HCT116 (cell line): ENCODE data around the gene GTF3C5. TPM values are rescaled to one million over a fixed set of nuclear protein-coding genes. Genes with fewer than 3 reads are reported as not detected.
A peak's percentile ranks its signal among the peaks of the same experiment; 100 is the strongest.

Experiments used
- ATAC-seq: fragments of 200-7000 bp; cut with Tn5 transposase; 2 replicates; pipeline ENCODE4 v1.9.1; 2020; ENCODE audit warnings: mild to moderate bottlenecking, moderate library complexity
- BruUV-seq: library from RNA; stranded (reverse); fragments of 400-500 nt; replicated peaks from 2 replicates; lab custom pipeline; 2021; lab: Mats Ljungman, UMichigan
- CTCF ChIA-PET: fragments of 300-600 bp; sonication (Branson Sonifier 250); formaldehyde crosslinking; loops from one replicate; lab custom pipeline; 2021; ENCODE audit warnings: antibody characterized with exemption; lab: Charles Lee
- POLR2A ChIA-PET: fragments of 300-600, 350-600 bp; sonication (Branson Sonifier 250); formaldehyde crosslinking; loops from one replicate; lab custom pipeline; 2021; ENCODE audit warnings: antibody characterized with exemption; lab: Charles Lee
- RAD21 ChIA-PET, 2 experiments: fragments of 300-600 bp; sonication (Branson Sonifier 250); formaldehyde crosslinking; loops; one replicate each; lab custom pipeline; 2023; ENCODE audit warnings: low total read pairs in 2 of 2; ENCODE audit not compliant: uncharacterized antibody in 2 of 2, unreplicated experiment in 2 of 2, low non-redundant PET in 1 of 2; lab: Charles Lee
- DNase-seq: peaks from one replicate; pipeline ENCODE4 v3.0.0-alpha.2; 2010; ENCODE audit warnings: low read depth, low spot score
- H2AFZ ChIP-seq: fragments of 200-600 bp; shearing (Covaris generic), sonication (generic); 2 replicates; pipeline ENCODE4 v1.6.1; 2017; ENCODE audit warnings: low read depth, mixed run types, mixed read lengths, antibody characterized with exemption, low read length; ENCODE audit not compliant: poor library complexity, severe bottlenecking
- H3K27ac ChIP-seq: 2 replicates; pipeline ENCODE4 v1.5.1; 2012; ENCODE audit warnings: low read depth, low read length
- H3K27me3 ChIP-seq: fragments of 200-600 bp; sonication (generic); 2 replicates; pipeline ENCODE4 v1.6.1; 2016; ENCODE audit warnings: mixed run types, low read length, mixed read lengths; ENCODE audit not compliant: insufficient read depth
- H3K36me3 ChIP-seq, 2 experiments: fragments of 200-500 bp in 1 of 2; fragments of 200-600 bp in 1 of 2; sonication (Bioruptor generic) in 1 of 2; sonication (generic) in 1 of 2; 2 replicates each; pipeline versions ENCODE4 v1.5.1 to v1.6.1; 2014 to 2016; ENCODE audit warnings: low read length in 2 of 2, inconsistent platforms in 1 of 2, mixed read lengths in 1 of 2, mixed run types in 1 of 2; ENCODE audit not compliant: insufficient read depth in 2 of 2, control insufficient read depth in 1 of 2
- H3K4me1 ChIP-seq, 2 experiments: fragments of 200-600 bp in 1 of 2; sonication (generic) in 1 of 2; 2 replicates each; pipeline versions ENCODE4 v1.5.1 to v1.6.1; 2012 to 2017; ENCODE audit warnings: low read length in 2 of 2, inconsistent platforms in 1 of 2, mild to moderate bottlenecking in 1 of 2, mixed read lengths in 1 of 2, mixed run types in 1 of 2, moderate library complexity in 1 of 2; ENCODE audit not compliant: insufficient read depth in 2 of 2, control insufficient read depth in 1 of 2
- H3K4me2 ChIP-seq: fragments of 200-600 bp; sonication (generic); 2 replicates; pipeline ENCODE4 v1.6.1; 2017; ENCODE audit warnings: mixed run types, low read length, mixed read lengths
- H3K4me3 ChIP-seq, 2 experiments: fragments of 200-600 bp in 1 of 2; sonication (generic) in 1 of 2; replicated peaks in 1 of 2; 2 replicates each; pipeline ENCODE4 v1.5.1; 2011 to 2016; ENCODE audit warnings: low read length in 2 of 2, control low read depth in 1 of 2, low read depth in 1 of 2, mild to moderate bottlenecking in 1 of 2, mixed read lengths in 1 of 2, mixed run types in 1 of 2
- H3K79me2 ChIP-seq: fragments of 200-600 bp; sonication (generic); 2 replicates; pipeline ENCODE4 v1.6.1; 2017; ENCODE audit warnings: mild to moderate bottlenecking, mixed run types, low read length, moderate library complexity, mixed read lengths; ENCODE audit not compliant: insufficient read depth
- H3K9ac ChIP-seq: fragments of 200-600 bp; sonication (generic); 2 replicates; pipeline ENCODE4 v1.6.1; 2016; ENCODE audit warnings: low read length, mixed read lengths
- H3K9me2 ChIP-seq: fragments of 200-600 bp; sonication (generic), shearing (Covaris generic); 2 replicates; pipeline ENCODE4 v1.6.1; 2017; ENCODE audit warnings: mixed run types, mild to moderate bottlenecking, moderate library complexity; ENCODE audit not compliant: insufficient read depth
- H3K9me3 ChIP-seq, 2 experiments: fragments of 200-500 bp in 1 of 2; fragments of 200-600 bp in 1 of 2; sonication (Bioruptor generic) in 1 of 2; sonication (generic) in 1 of 2; 2 replicates each; pipeline ENCODE4 v1.6.1; 2014 to 2017; ENCODE audit warnings: low read length in 2 of 2, mixed read lengths in 2 of 2, inconsistent platforms in 1 of 2, low read depth in 1 of 2, mild to moderate bottlenecking in 1 of 2, mixed run types in 1 of 2, moderate library complexity in 1 of 2; ENCODE audit not compliant: control insufficient read depth in 1 of 2, insufficient read depth in 1 of 2
- H4K20me1 ChIP-seq: fragments of 200-600 bp; sonication (generic), shearing (Covaris generic); 2 replicates; pipeline ENCODE4 v1.6.1; 2017; ENCODE audit warnings: mixed run types, mild to moderate bottlenecking, moderate library complexity; ENCODE audit not compliant: insufficient read depth
- CEBPB ChIP-seq: IDR thresholded peaks from 2 replicates; pipeline ENCODE4 v1.6.1; 2012; ENCODE audit warnings: low read depth
- CTCF ChIP-seq, 3 experiments: fragments of 200-600 bp in 1 of 3; sonication (generic) in 1 of 3; IDR thresholded peaks in 2 of 3; conservative IDR thresholded peaks in 1 of 3; 2 replicates each; pipeline ENCODE4 v1.5.1; 2012 to 2017; ENCODE audit warnings: low read depth in 2 of 3, low read length in 2 of 3, antibody characterized with exemption in 1 of 3, borderline replicate concordance in 1 of 3, control low read depth in 1 of 3, mild to moderate bottlenecking in 1 of 3, mixed read lengths in 1 of 3, mixed run types in 1 of 3, moderate library complexity in 1 of 3; ENCODE audit not compliant: insufficient read depth in 1 of 3
- RAD21 ChIP-seq: IDR thresholded peaks from 2 replicates; pipeline ENCODE4 v1.6.1; 2012; ENCODE audit warnings: low read depth, mild to moderate bottlenecking
- YY1 ChIP-seq: IDR thresholded peaks from 2 replicates; pipeline ENCODE4 v1.6.1; 2011; ENCODE audit warnings: low read length, low read depth, moderate library complexity, mild to moderate bottlenecking; ENCODE audit not compliant: insufficient replicate concordance; ENCODE audit errors: extremely low read depth
- ZFX ChIP-seq: fragments of 450-650 bp; IDR thresholded peaks from 2 replicates; pipeline ENCODE4 v1.6.1; 2017
- intact Hi-C: fragments of 100-400 bp; cut with micrococcal nuclease; formaldehyde crosslinking; loops from 2 replicates; pipeline ENCODE4 v1.10.0; 2022
- total RNA-seq: library from RNA; stranded (reverse); gene quantifications from one replicate; pipeline ENCODE4 v1.2.1, GENCODE V29; 2021; ENCODE audit not compliant: unreplicated experiment

The GTF3C5 gene
- total RNA-seq, 1 experiment from 2014 or later = 95.1 TPM

- no peak overlapping the region for H3K9ac ChIP-seq
- H3K4me2 ChIP-seq = no peak overlapping the region
- H3K27ac ChIP-seq = peak overlapping the region; percentile 11; the same call in 1 of the 2 replicates
- DNase-seq (no peak), ATAC-seq (peak; percentile 83)
- peaks cover 23 to 45% of the 10 kb centered on the region in 2 experiments for H3K36me3 ChIP-seq
- no TSS peak for BruUV-seq
- H3K79me2 ChIP-seq = no peaks in the 10 kb centered on the region
- ChIA-PET CTCF (interaction anchor here (3.4 kb wide), 1 partner anchor 41 kb away, joined by 21 read pairs; no protein-coding TSS in a partner anchor), POLR2A (no interaction called here), RAD21 (interaction anchor here in 1 of 2 experiments (0.8 to 1.1 kb wide), 2 partner anchors 41 to 42 kb away, joined by 3 read pairs; no protein-coding TSS in a partner anchor)
- H2AFZ ChIP-seq = no peak overlapping the region
- no peaks in the 10 kb centered on the region for H3K4me1 ChIP-seq
- no peaks in the 10 kb centered on the region for H3K9me3 ChIP-seq
- no peaks in the 10 kb centered on the region for H3K9me2 ChIP-seq
- no peaks in the 10 kb centered on the region for H4K20me1 ChIP-seq
- TF ChIP-seq RAD21 (peak; percentile 97), CEBPB (no peak), CTCF (IDR thresholded peaks at IDR 0.05 in 2 of 3, conservative IDR thresholded peaks at IDR 0.05 in 1 of 3; ENCODE audit: borderline replicate concordance in 1 of 3, insufficient read depth in 1 of 3, low read depth in 2 of 3, low read length in 2 of 3) (peak; percentile 88 to 98 (median 91)), YY1 (no peak), ZFX (no peak)
- no peaks in the 10 kb centered on the region for H3K27me3 ChIP-seq
- H3K4me3 ChIP-seq = no peak overlapping the region
- intact Hi-C loops = loop anchor here (1.0 kb wide), 1 partner anchor 41 kb away; no protein-coding TSS in a partner anchor
These were observed 72.6 kb downstream of the GTF3C5 start for GRCh38 chr9:133103183-133103986.
